Endothelial cell of umbilical vein (primary cell): ENCODE measurements around the gene ATP2B2. TPM values are rescaled to one million over a fixed set of nuclear protein-coding genes. Genes with fewer than 3 reads are reported as not detected.

Experiments
- BruUV-seq: library from RNA; stranded (reverse); fragments of 400-500 nt; replicated peaks from 2 replicates; lab custom pipeline; 2021; lab: Mats Ljungman, UMichigan
- CTCF ChIA-PET: fragments of 300-600, 350-600 bp; sonication (Branson Sonifier 250); formaldehyde crosslinking; loops from one replicate; lab custom pipeline; 2021; ENCODE audit warnings: antibody characterized with exemption, inconsistent platforms; lab: Charles Lee
- POLR2A ChIA-PET: fragments of 300-600, 350-600 bp; sonication (Branson Sonifier 250); formaldehyde crosslinking; loops from one replicate; lab custom pipeline; 2021; ENCODE audit warnings: antibody characterized with exemption, inconsistent platforms; lab: Charles Lee
- DNase-seq: peaks from one replicate; pipeline ENCODE4 v3.0.0-alpha.2; 2011; ENCODE audit warnings: low read depth, low spot score
- FAIRE-seq: peaks from 2 replicates; lab custom pipeline; 2011; peaks lifted over from hg19 to GRCh38; lab: Jason Lieb, UNC
- H2AFZ ChIP-seq: 2 replicates; pipeline ENCODE4 v1.6.0; 2012; ENCODE audit warnings: low read depth, low read length, control low read depth, inconsistent platforms
- H3K27ac ChIP-seq: 2 replicates; pipeline ENCODE4 v1.5.1; 2011; ENCODE audit warnings: low read depth, mild to moderate bottlenecking, control low read depth, low read length, moderate library complexity; ENCODE audit not compliant: insufficient read depth
- H3K27me3 ChIP-seq, 2 experiments: 2 replicates each; pipeline versions ENCODE4 v1.6.0 to v1.6.1; 2011; ENCODE audit warnings: low read length in 2 of 2, mixed read lengths in 1 of 2; ENCODE audit not compliant: control insufficient read depth in 2 of 2, insufficient read depth in 2 of 2
- H3K36me3 ChIP-seq, 2 experiments: 2 replicates in 1 of 2; 3 replicates in 1 of 2; pipeline ENCODE4 v1.5.1; 2011; ENCODE audit warnings: low read length in 2 of 2, mild to moderate bottlenecking in 1 of 2, moderate library complexity in 1 of 2; ENCODE audit not compliant: control insufficient read depth in 2 of 2, insufficient read depth in 2 of 2; ENCODE audit errors: extremely low read depth in 1 of 2
- H3K4me1 ChIP-seq: 3 replicates; pipeline ENCODE4 v1.5.1; 2011; ENCODE audit warnings: mild to moderate bottlenecking, low read length; ENCODE audit not compliant: control insufficient read depth, insufficient read depth; ENCODE audit errors: extremely low read depth
- H3K4me2 ChIP-seq: 2 replicates; pipeline ENCODE4 v1.6.1; 2011; ENCODE audit warnings: low read length, control low read depth, mixed read lengths; ENCODE audit not compliant: insufficient read depth
- H3K4me3 ChIP-seq, 3 experiments: fragments of 200-600 bp in 1 of 3; sonication (generic), shearing (Covaris generic) in 1 of 3; replicated peaks in 1 of 3; 2 replicates each; pipeline ENCODE4 v1.5.1; 2011 to 2016; ENCODE audit warnings: control low read depth in 3 of 3, low read length in 3 of 3, mild to moderate bottlenecking in 2 of 3, inconsistent platforms in 1 of 3, low read depth in 1 of 3, moderate library complexity in 1 of 3; ENCODE audit not compliant: insufficient read depth in 1 of 3
- H3K79me2 ChIP-seq: 2 replicates; pipeline ENCODE4 v1.6.0; 2012; ENCODE audit warnings: low read length, inconsistent platforms; ENCODE audit not compliant: control insufficient read depth, insufficient read depth
- H3K9ac ChIP-seq: replicated peaks from 2 replicates; pipeline ENCODE3; 2011; ENCODE audit warnings: low read length, control low read depth; ENCODE audit not compliant: insufficient read depth; ENCODE audit errors: extremely low read depth
- H3K9me1 ChIP-seq: replicated peaks from 3 replicates; pipeline ENCODE4 v1.6.0; 2011; ENCODE audit warnings: mild to moderate bottlenecking, low read length; ENCODE audit not compliant: control insufficient read depth, insufficient read depth; ENCODE audit errors: extremely low read depth
- H3K9me3 ChIP-seq: replicated peaks from 2 replicates; pipeline ENCODE4 v1.5.1; 2012; ENCODE audit warnings: low read length, inconsistent platforms; ENCODE audit not compliant: control insufficient read depth, insufficient read depth
- H4K20me1 ChIP-seq: replicated peaks from 2 replicates; pipeline ENCODE3; 2011; ENCODE audit warnings: mild to moderate bottlenecking, low read length; ENCODE audit not compliant: control insufficient read depth, insufficient read depth; ENCODE audit errors: extremely low read depth
- CTCF ChIP-seq, 2 donors: IDR thresholded peaks; 1 replicate in 1 of 2; 2 replicates in 1 of 2; pipeline ENCODE4 v1.5.1; 2011; ENCODE audit warnings: low read length in 2 of 2, mild to moderate bottlenecking in 2 of 2, moderate library complexity in 2 of 2, control low read depth in 1 of 2, inconsistent platforms in 1 of 2, low read depth in 1 of 2; ENCODE audit not compliant: insufficient read depth in 1 of 2; ENCODE audit errors: extremely low read depth in 1 of 2
- FOS ChIP-seq: IDR thresholded peaks from 2 replicates; pipeline ENCODE4 v1.6.1; 2011; ENCODE audit warnings: mild to moderate bottlenecking, low read length, moderate library complexity, borderline replicate concordance; ENCODE audit not compliant: insufficient read depth
- JUN ChIP-seq: IDR thresholded peaks from 2 replicates; pipeline ENCODE4 v1.6.1; 2011; ENCODE audit warnings: borderline replicate concordance, low read depth; ENCODE audit not compliant: insufficient read length, insufficient read depth
- MAX ChIP-seq: IDR thresholded peaks from 2 replicates; pipeline ENCODE4 v1.6.1; 2011; ENCODE audit not compliant: insufficient read depth, insufficient read length
- POLR2A ChIP-seq: IDR thresholded peaks from 2 replicates; pipeline ENCODE4 v1.6.1; 2012; ENCODE audit warnings: low read depth, mild to moderate bottlenecking, control low read depth, low read length
- dilution Hi-C: fragments of 300-500 bp; cut with MboI; formaldehyde crosslinking; loops from one replicate; pipeline ENCODE4 v1.15.0; 2019; ENCODE audit warnings: low sequenced_read_pairs; ENCODE audit not compliant: extremely low pct_ligation_motif_present
- intact Hi-C: fragments of 100-400 bp; cut with micrococcal nuclease; formaldehyde crosslinking; loops from one replicate; pipeline ENCODE4 v1.10.0; 2022
- polyA plus RNA-seq, 4 experiments: library from polyadenylated mRNA; depleted of rRNA in 3 of 4; stranded (reverse) in 3 of 4; unstranded in 1 of 4; fragments of >200 nt; gene quantifications; 2 replicates each; pipeline versions ENCODE4 v1.2.1 to v1.2.3, GENCODE V29; 2011 to 2012; ENCODE audit warnings: missing spikeins in 1 of 4
- total RNA-seq: library from RNA; stranded (reverse); gene quantifications from 2 replicates; pipeline ENCODE4 v1.2.3, GENCODE V29; 2021

Gene ATP2B2
- total and polyA plus RNA-seq, 2 donors (not counting 3 experiments of a cell fraction or from before 2014, with no cell fraction given): not detected

DNA sequence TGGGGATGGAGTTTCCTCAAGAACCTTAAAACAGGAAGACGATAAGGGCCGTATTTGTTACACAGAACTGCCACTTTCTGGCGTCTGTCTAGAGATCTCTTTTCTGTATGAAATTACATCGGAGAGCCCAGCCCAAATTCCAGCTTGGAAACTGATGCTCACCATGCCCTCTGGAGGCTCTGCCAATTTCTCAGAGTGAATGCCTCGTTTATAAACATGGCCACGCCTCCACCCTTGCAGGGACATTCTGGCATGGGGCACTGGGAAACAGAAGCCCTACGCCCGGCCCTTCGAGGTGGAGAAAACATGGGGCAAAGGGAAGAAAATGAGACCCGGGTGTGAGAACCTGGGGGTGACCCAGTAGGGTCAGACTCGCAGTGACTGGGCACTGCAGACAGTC, 131.1 kb downstream of the ATP2B2 start:
- no peak for FAIRE-seq
- Histone ChIP-seq H3K36me3 (no peaks in the 10 kb centered on the region), H3K27me3 (no peaks in the 10 kb centered on the region), H3K4me2 (no peak overlapping the region), H4K20me1 (no peaks in the 10 kb centered on the region), H3K9ac (no peak overlapping the region), H2AFZ (no peak overlapping the region), H3K9me3 (no peaks in the 10 kb centered on the region), H3K9me1 (no peaks in the 10 kb centered on the region), H3K27ac (no peak overlapping the region), H3K4me1 (no peaks in the 10 kb centered on the region), H3K4me3 (no peak overlapping the region), H3K79me2 (no peaks in the 10 kb centered on the region)
- dilution Hi-C loops: no loop called here
- TF ChIP-seq POLR2A: no peak
- no peak for DNase-seq
- POLR2A ChIA-PET: no interaction called here
- intact Hi-C loops: no loop called here
- no TSS peak for BruUV-seq
- CTCF ChIA-PET: interaction anchor here (1.1 kb wide), 1 partner anchor 8 kb away, joined by 4 read pairs; no protein-coding TSS in a partner anchor

GRCh38 chr3:10373686-10374261, 131.6 kb downstream of the ATP2B2 start:
- dilution Hi-C loops (no loop called here), intact Hi-C loops (no loop called here)
- POLR2A ChIA-PET: no interaction called here
- Histone ChIP-seq H3K4me1 (no peaks in the 10 kb centered on the region), H3K9ac (no peak overlapping the region), H3K27me3 (no peaks in the 10 kb centered on the region), H3K9me3 (no peaks in the 10 kb centered on the region), H3K9me1 (no peaks in the 10 kb centered on the region), H3K27ac (no peak overlapping the region), H3K79me2 (no peaks in the 10 kb centered on the region), H2AFZ (no peak overlapping the region), H3K36me3 (no peaks in the 10 kb centered on the region), H4K20me1 (no peaks in the 10 kb centered on the region), H3K4me3 (no peak overlapping the region), H3K4me2 (no peak overlapping the region)
- CTCF ChIA-PET: no interaction called here
- DNase-seq (no peak), FAIRE-seq (no peak)
- BruUV-seq: no TSS peak
- TF ChIP-seq CTCF (IDR thresholded peaks at IDR 0.05; ENCODE audit: extremely low read depth in 1 of 2, insufficient read depth in 1 of 2, low read depth in 1 of 2, low read length in 2 of 2) (no peak), POLR2A (no peak), JUN (no peak), FOS (no peak), MAX (no peak)
